Measurements from ENCODE around the gene LARP4B. TPM values are rescaled to one million over a fixed set of nuclear protein-coding genes. Genes with fewer than 3 reads are reported as not detected.
"Not testable (repeated sequence)": the region's sequence is repeated elsewhere in the genome, so short reads cannot be mapped to it uniquely, and the experiment has no call there.

LARP4B gene
- total RNA-seq, 1 donor from 2014 or later: 90.2 TPM

GRCh38 chr10:938941-939678 is 7.6 kb upstream of the LARP4B start:
- no peaks in the 10 kb centered on the region for H3K36me3 Mint-ChIP-seq
- no peaks in the 10 kb centered on the region for H3K4me1 Mint-ChIP-seq
- no peak overlapping the region for H3K4me3 Mint-ChIP-seq
- H3K27me3 Mint-ChIP-seq (ENCODE audit: low read depth): no peaks in the 10 kb centered on the region
- no peak overlapping the region for H3K27ac Mint-ChIP-seq
- TF ChIP-seq, protein P1, sequence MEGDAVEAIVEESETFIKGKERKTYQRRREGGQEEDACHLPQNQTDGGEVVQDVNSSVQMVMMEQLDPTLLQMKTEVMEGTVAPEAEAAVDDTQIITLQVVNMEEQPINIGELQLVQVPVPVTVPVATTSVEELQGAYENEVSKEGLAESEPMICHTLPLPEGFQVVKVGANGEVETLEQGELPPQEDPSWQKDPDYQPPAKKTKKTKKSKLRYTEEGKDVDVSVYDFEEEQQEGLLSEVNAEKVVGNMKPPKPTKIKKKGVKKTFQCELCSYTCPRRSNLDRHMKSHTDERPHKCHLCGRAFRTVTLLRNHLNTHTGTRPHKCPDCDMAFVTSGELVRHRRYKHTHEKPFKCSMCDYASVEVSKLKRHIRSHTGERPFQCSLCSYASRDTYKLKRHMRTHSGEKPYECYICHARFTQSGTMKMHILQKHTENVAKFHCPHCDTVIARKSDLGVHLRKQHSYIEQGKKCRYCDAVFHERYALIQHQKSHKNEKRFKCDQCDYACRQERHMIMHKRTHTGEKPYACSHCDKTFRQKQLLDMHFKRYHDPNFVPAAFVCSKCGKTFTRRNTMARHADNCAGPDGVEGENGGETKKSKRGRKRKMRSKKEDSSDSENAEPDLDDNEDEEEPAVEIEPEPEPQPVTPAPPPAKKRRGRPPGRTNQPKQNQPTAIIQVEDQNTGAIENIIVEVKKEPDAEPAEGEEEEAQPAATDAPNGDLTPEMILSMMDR (IDR thresholded peaks at IDR 0.05; ENCODE audit: unreplicated experiment): no peak
- no peaks in the 10 kb centered on the region for H3K9me3 Mint-ChIP-seq
- no peak for DNase-seq (ENCODE audit: low spot score in 2 of 2, unreplicated experiment in 2 of 2)

DNA sequence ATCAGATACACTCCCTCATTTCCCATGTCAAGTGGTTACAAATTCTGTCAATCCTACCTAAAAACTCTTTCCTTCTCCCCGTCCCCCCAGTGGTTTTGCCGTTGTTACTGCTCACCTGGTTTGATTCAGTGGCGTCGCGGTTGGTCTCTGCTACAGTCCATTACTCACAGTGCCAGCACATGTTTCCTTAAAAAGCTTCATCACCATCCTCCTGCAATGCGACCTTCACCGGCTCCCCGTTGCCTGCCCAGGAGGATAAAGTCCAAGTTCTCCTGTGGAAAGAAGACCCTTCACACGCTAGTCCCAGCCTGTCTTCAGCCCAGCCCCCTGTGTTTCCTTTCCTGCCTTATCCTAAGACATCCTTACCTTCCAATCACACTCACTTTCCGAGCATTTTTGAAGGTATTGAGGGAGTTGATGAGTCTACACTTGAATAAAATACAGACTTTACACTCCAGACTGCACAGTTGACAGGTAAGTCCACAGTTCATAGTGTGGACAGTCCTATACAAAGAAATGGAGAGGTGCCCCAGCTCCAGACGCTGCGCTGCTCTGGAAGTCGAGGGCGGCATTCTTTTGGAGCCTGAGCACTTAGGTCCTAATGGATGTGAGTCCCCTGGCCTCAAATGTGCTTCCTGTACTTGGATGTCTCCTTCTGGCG is 3.4 kb upstream of the LARP4B start:
- Mint-ChIP-seq H3K27me3 (ENCODE audit: low read depth) (no peaks in the 10 kb centered on the region), H3K27ac (no peak overlapping the region), H3K9me3 (no peaks in the 10 kb centered on the region), H3K4me3 (no peak overlapping the region), H3K36me3 (no peaks in the 10 kb centered on the region), H3K4me1 (peaks cover 12% of the 10 kb centered on the region)
- TF ChIP-seq, protein P1 (IDR thresholded peaks at IDR 0.05; ENCODE audit: unreplicated experiment): no peak
- no peak for DNase-seq (ENCODE audit: low spot score in 2 of 2, unreplicated experiment in 2 of 2)

DNA sequence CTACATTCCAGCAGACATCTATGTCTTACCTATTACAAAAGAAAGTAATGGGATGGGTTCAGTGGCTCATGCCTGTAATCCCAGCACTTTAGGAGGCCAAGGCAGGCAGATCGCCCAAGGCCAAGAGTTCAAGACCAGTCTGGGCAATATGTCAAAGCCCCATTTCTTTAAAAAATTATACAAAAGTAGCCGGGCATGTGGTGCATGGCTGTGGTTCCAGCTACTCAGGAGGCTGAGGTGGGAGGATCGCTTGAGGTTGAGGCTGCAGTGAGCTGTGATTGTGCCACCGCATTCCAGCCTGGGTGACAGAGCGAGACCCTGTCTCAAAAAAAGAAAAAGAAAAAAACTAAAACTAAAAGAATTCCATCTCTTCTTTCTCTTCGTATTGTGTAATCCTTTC is 2.7 kb upstream of the LARP4B start:
- H3K27me3 Mint-ChIP-seq (ENCODE audit: low read depth); H3K36me3 Mint-ChIP-seq; H3K9me3 Mint-ChIP-seq; DNase-seq (ENCODE audit: low spot score in 2 of 2, unreplicated experiment in 2 of 2); H3K27ac Mint-ChIP-seq: not testable (repeated sequence)
- H3K4me1 Mint-ChIP-seq: peaks cover 19% of the 10 kb centered on the region
- H3K4me3 Mint-ChIP-seq: peak overlapping the region; percentile 15

DNA sequence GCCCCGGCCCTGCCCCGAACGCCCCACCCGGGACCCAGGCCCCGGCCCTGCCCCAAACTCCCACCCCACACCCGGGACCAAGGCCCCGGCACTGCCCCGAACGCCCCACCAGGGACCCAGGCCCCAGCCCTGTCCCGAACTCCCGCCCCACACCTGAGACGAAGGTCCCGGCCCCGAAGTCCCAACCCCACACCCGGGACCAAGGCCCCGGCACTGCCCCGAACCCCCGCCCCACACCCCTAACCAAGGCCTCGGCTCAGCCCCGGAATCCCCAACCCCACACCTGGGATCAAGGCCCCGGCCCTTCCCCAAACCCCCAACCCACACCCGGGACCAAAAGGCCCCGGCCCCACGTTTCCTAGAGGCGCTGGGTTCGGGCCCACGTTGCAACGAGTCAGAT is 1.1 kb upstream of the LARP4B start:
- Mint-ChIP-seq H3K4me1 (peaks cover 26% of the 10 kb centered on the region), H3K27ac (peak overlapping the region; percentile 89), H3K36me3 (no peaks in the 10 kb centered on the region), H3K4me3 (peak overlapping the region; percentile 61), H3K27me3 (ENCODE audit: low read depth) (no peaks in the 10 kb centered on the region), H3K9me3 (no peaks in the 10 kb centered on the region)
- TF ChIP-seq, protein P1 (IDR thresholded peaks at IDR 0.05; ENCODE audit: unreplicated experiment): no peak
- no peak for DNase-seq (ENCODE audit: low spot score in 2 of 2, unreplicated experiment in 2 of 2)

DNA sequence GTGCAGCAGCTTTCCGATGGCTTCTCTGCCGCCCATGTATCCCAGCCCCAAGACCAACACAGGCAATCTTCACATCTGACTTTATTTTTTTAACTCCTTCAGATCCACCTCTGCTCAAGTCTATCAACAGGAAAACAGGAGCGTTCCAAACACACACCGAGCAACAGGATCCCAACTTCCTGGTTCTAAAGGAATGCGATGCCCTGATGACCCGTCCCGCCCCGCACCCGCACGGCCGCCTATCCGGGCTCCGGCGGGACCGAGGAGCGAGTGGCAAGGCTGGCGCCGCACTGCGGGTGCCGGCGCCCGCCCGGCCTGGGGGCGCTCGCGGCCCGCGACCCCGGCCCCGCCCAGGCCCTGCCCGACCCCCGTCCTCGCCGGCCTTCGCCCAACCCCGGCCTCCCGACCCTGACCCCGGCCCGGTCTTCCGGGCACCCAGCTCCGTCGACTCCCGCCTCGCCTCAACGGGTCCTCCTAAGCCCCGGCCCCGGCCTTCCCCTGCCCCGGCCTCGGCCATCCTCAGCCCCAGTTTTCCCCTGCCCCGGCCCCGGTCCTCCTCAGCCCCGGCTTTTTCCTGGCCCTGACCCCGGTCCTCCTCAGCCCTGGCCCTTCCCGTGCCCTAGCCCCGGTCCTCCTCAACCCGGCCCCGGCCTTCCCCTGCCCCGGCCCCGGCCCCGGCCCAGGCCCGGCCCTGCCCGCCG is 730 bp downstream of the LARP4B start:
- Mint-ChIP-seq H3K4me3 (peak overlapping the region; percentile 82), H3K9me3 (no peaks in the 10 kb centered on the region), H3K27me3 (ENCODE audit: low read depth) (no peaks in the 10 kb centered on the region), H3K36me3 (peaks cover 3% of the 10 kb centered on the region), H3K4me1 (peaks cover 35% of the 10 kb centered on the region), H3K27ac (peak overlapping the region; percentile 95)
- DNase-seq (ENCODE audit: low spot score in 2 of 2, unreplicated experiment in 2 of 2): peak in 1 of 2 experiments; percentile 50
- TF ChIP-seq, protein P1 (IDR thresholded peaks at IDR 0.05; ENCODE audit: unreplicated experiment): no peak

Measured in mesothelial cell of epicardium (in vitro differentiated cells).